Neuronal stem cell (in vitro differentiated cells): Measurements from ENCODE around the gene CHST11.
A peak's percentile ranks its signal among the peaks of the same experiment; 100 is the strongest.

Source experiments
- DNase-seq: peaks from one replicate; pipeline ENCODE4 v3.0.0-alpha.2; 2013; ENCODE audit warnings: low spot score
- H2AFZ ChIP-seq: one replicate; pipeline ENCODE4 v1.6.1; 2013; ENCODE audit warnings: mild to moderate bottlenecking, low read length, inconsistent platforms
- H2AK5ac ChIP-seq: 2 replicates; pipeline ENCODE4 v1.6.1; 2013; ENCODE audit warnings: low read depth, mild to moderate bottlenecking, inconsistent platforms, low read length, moderate library complexity, mixed read lengths
- H2BK120ac ChIP-seq: 2 replicates; pipeline ENCODE4 v1.6.1; 2013; ENCODE audit warnings: low read depth, mild to moderate bottlenecking, inconsistent platforms, low read length, moderate library complexity, mixed read lengths
- H2BK12ac ChIP-seq: one replicate; pipeline ENCODE4 v1.6.1; 2013; ENCODE audit warnings: low read length, inconsistent platforms
- H2BK15ac ChIP-seq: 2 replicates; pipeline ENCODE4 v1.6.1; 2013; ENCODE audit warnings: mild to moderate bottlenecking, low read length, inconsistent platforms, mixed read lengths
- H2BK5ac ChIP-seq: one replicate; pipeline ENCODE4 v1.6.1; 2013; ENCODE audit warnings: inconsistent platforms, mild to moderate bottlenecking, low read length, moderate library complexity
- H3K14ac ChIP-seq: one replicate; pipeline ENCODE4 v1.6.1; 2013; ENCODE audit warnings: low read length, inconsistent platforms
- H3K18ac ChIP-seq: 2 replicates; pipeline ENCODE4 v1.6.1; 2013; ENCODE audit warnings: low read length, inconsistent platforms
- H3K23ac ChIP-seq: 2 replicates; pipeline ENCODE4 v1.6.1; 2013; ENCODE audit warnings: low read depth, mild to moderate bottlenecking, mixed read lengths, low read length, inconsistent platforms; ENCODE audit not compliant: poor library complexity
- H3K27ac ChIP-seq: replicated peaks from 3 replicates; pipeline ENCODE4 v1.5.1; 2013; ENCODE audit warnings: low read length, inconsistent platforms
- H3K27me3 ChIP-seq, 3 experiments: 2 replicates each; pipeline ENCODE4 v1.6.1; 2013; ENCODE audit warnings: low read length in 3 of 3, mild to moderate bottlenecking in 2 of 3, inconsistent platforms in 1 of 3, low read depth in 1 of 3, mixed read lengths in 1 of 3, moderate library complexity in 1 of 3; ENCODE audit not compliant: control insufficient read depth in 3 of 3, insufficient read depth in 3 of 3
- H3K36me3 ChIP-seq, 2 donors: replicated peaks in 1 of 2; 2 replicates each; pipeline ENCODE4 v1.6.1; 2013; ENCODE audit warnings: low read length in 2 of 2; ENCODE audit not compliant: control insufficient read depth in 2 of 2, insufficient read depth in 2 of 2
- H3K4ac ChIP-seq: 2 replicates; pipeline ENCODE4 v1.6.1; 2013; ENCODE audit warnings: inconsistent platforms, mild to moderate bottlenecking, low read length, moderate library complexity
- H3K4me1 ChIP-seq, 2 donors: 1 replicate in 1 of 2; 2 replicates in 1 of 2; pipeline ENCODE4 v1.6.1; 2013; ENCODE audit warnings: low read length in 2 of 2, low read depth in 1 of 2; ENCODE audit not compliant: control insufficient read depth in 2 of 2, insufficient read depth in 1 of 2
- H3K4me2 ChIP-seq: one replicate; pipeline ENCODE4 v1.6.1; 2013; ENCODE audit warnings: mild to moderate bottlenecking, low read length, inconsistent platforms; ENCODE audit not compliant: insufficient read depth, poor library complexity, severe bottlenecking
- H3K4me3 ChIP-seq, 2 donors: 2 replicates each; pipeline ENCODE4 v1.5.1; 2013; ENCODE audit warnings: low read length in 2 of 2, mild to moderate bottlenecking in 2 of 2, inconsistent platforms in 1 of 2, moderate library complexity in 1 of 2
- H3K79me1 ChIP-seq: one replicate; pipeline ENCODE4 v1.6.1; 2013; ENCODE audit warnings: low read depth, mild to moderate bottlenecking, inconsistent platforms, low read length, moderate library complexity
- H3K9ac ChIP-seq: one replicate; pipeline ENCODE4 v1.6.1; 2013; ENCODE audit warnings: mild to moderate bottlenecking, low read depth, low read length, inconsistent platforms; ENCODE audit not compliant: poor library complexity
- H3K9me3 ChIP-seq, 2 donors: replicated peaks in 1 of 2; 2 replicates each; pipeline versions ENCODE3 to v1.6.1; 2013; ENCODE audit warnings: low read length in 2 of 2, mild to moderate bottlenecking in 2 of 2, inconsistent platforms in 1 of 2, low read depth in 1 of 2, mixed read lengths in 1 of 2, moderate library complexity in 1 of 2; ENCODE audit not compliant: control insufficient read depth in 2 of 2, insufficient read depth in 1 of 2
- H4K8ac ChIP-seq: one replicate; pipeline ENCODE4 v1.6.1; 2013; ENCODE audit warnings: low read depth, mild to moderate bottlenecking, inconsistent platforms, low read length, moderate library complexity
- H4K91ac ChIP-seq: one replicate; pipeline ENCODE4 v1.6.1; 2013; ENCODE audit warnings: low read length, low read depth, mild to moderate bottlenecking, inconsistent platforms; ENCODE audit not compliant: poor library complexity
- whole genome bisulfite sequencing, 2 donors: extraction: QIAGEN DNeasy Blood & Tissue Kit; methylation state at CpG; one replicate each; pipeline ENCODE4 v1.1.7; 2013; ENCODE audit warnings: missing lambda C conversion rate in 2 of 2, mixed read lengths in 1 of 2; ENCODE audit not compliant: insufficient read length in 2 of 2, insufficient replicate concordance in 1 of 2; ENCODE audit errors: extremely low coverage in 2 of 2; 5-methylcytosine and 5-hydroxymethylcytosine counted together

Gene CHST11

GRCh38 chr12:104521731-104522130 is 65.0 kb downstream of the CHST11 start:
- H3K4me2 ChIP-seq = no peak overlapping the region
- H2AFZ ChIP-seq = no peak overlapping the region
- no peak overlapping the region for H4K8ac ChIP-seq
- no peaks in the 10 kb centered on the region for H3K79me1 ChIP-seq
- H3K9ac ChIP-seq = no peak overlapping the region
- no peak for DNase-seq
- H2AK5ac ChIP-seq = no peak overlapping the region
- H3K4me1 ChIP-seq = peaks cover 4 to 13% of the 10 kb centered on the region in 2 donors
- H2BK120ac ChIP-seq = no peak overlapping the region
- H2BK15ac ChIP-seq = no peak overlapping the region
- no peak overlapping the region for H4K91ac ChIP-seq
- H3K18ac ChIP-seq = no peak overlapping the region
- H3K4ac ChIP-seq = no peak overlapping the region
- no peak overlapping the region for H2BK5ac ChIP-seq
- no peaks in the 10 kb centered on the region for H3K36me3 ChIP-seq
- H3K14ac ChIP-seq = no peak overlapping the region
- no peaks in the 10 kb centered on the region for H3K27me3 ChIP-seq
- no peak overlapping the region for H3K23ac ChIP-seq
- H2BK12ac ChIP-seq = no peak overlapping the region
- no peak overlapping the region for H3K27ac ChIP-seq
- WGBS, 2 donors = no CpG with 5 or more reads among the region's 5 CpGs
- H3K9me3 ChIP-seq = no peaks in the 10 kb centered on the region
- H3K4me3 ChIP-seq = no peak overlapping the region

GRCh38 chr12:104522985-104523722 is 66.4 kb downstream of the CHST11 start:
- Histone ChIP-seq H3K14ac (no peak overlapping the region), H3K4me1 (peaks cover 7 to 13% of the 10 kb centered on the region in 2 donors)

DNA sequence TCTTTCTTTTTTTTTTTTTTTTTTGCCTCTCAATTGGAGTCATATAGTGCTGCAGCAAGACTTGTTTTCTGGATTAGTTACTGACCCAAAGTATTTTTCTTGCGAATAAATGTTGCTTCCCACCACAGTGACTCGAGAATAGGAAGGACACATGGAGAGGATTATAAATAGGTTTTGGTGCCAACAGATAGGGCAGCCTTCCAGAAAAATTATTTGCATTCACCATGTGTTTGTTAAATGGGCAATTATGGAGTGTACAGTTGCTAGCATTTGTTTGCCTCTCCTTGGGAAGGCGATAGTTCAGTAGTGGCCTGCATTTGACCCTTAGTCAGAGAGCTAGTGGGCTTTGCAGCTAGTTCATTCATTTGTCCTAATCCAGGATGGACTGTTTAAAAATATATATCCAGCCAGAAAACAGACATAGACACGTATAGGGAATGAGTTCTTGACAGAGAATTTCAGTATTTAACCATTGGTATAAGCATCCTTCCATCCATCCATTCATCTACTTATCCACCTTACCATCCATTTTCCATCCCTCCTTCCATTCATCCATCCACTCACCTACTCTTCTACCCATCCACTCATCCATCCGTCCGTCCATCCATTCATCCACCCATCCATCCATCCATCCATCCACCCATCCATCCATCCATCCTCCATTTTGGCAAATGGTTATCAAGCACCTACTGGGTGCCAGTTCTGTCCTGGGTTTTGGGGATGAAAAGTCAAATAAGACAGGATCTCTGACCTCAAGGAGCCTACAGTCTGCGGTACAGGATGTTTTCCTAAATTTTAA is 67.5 kb downstream of the CHST11 start:
- no peak overlapping the region for H3K4ac ChIP-seq

More at GRCh38 chr12:104522985-104523722, 66.4 kb downstream of the CHST11 start:
- H3K79me1 ChIP-seq = peaks cover 3% of the 10 kb centered on the region
- H4K91ac ChIP-seq = no peak overlapping the region
- no peak overlapping the region for H2BK120ac ChIP-seq
- no peak overlapping the region for H2BK12ac ChIP-seq
- H3K9me3 ChIP-seq = no peaks in the 10 kb centered on the region
- no peaks in the 10 kb centered on the region for H3K27me3 ChIP-seq
- H2AK5ac ChIP-seq = no peak overlapping the region
- no peak overlapping the region for H2AFZ ChIP-seq
- no peak overlapping the region for H3K4ac ChIP-seq
- no peak overlapping the region for H3K18ac ChIP-seq
- H2BK15ac ChIP-seq = no peak overlapping the region
- H4K8ac ChIP-seq = no peak overlapping the region
- no peak overlapping the region for H3K4me2 ChIP-seq
- DNase-seq = no peak
- H3K23ac ChIP-seq = no peak overlapping the region
- H3K9ac ChIP-seq = no peak overlapping the region
- WGBS, 2 donors = no CpG with 5 or more reads among the region's 4 CpGs
- no peak overlapping the region for H3K27ac ChIP-seq
- no peak overlapping the region for H3K4me3 ChIP-seq
- H2BK5ac ChIP-seq = no peak overlapping the region
- no peaks in the 10 kb centered on the region for H3K36me3 ChIP-seq

GRCh38 chr12:104526320-104526719 is 69.6 kb downstream of the CHST11 start:
- no peak overlapping the region for H4K91ac ChIP-seq

More for the DNA sequence above, 67.5 kb downstream of the CHST11 start:
- Histone ChIP-seq H2BK15ac (no peak overlapping the region), H3K36me3 (no peaks in the 10 kb centered on the region), H3K27ac (no peak overlapping the region), H2BK5ac (no peak overlapping the region), H4K8ac (no peak overlapping the region), H3K4me3 (no peak overlapping the region), H3K18ac (no peak overlapping the region), H3K14ac (no peak overlapping the region), H3K27me3 (no peaks in the 10 kb centered on the region), H2AK5ac (no peak overlapping the region), H3K79me1 (peaks cover 3% of the 10 kb centered on the region), H3K23ac (no peak overlapping the region), H4K91ac (no peak overlapping the region), H2AFZ (no peak overlapping the region), H3K9ac (no peak overlapping the region), H3K4me1 (peaks cover 7 to 13% of the 10 kb centered on the region in 2 donors), H2BK120ac (no peak overlapping the region), H2BK12ac (no peak overlapping the region), H3K9me3 (no peaks in the 10 kb centered on the region), H3K4me2 (no peak overlapping the region)
- WGBS, 2 donors = 94% methylated on average over 2 of the region's 7 CpGs; no CpG with 5 or more reads in 1 of the 2 donors
- no peak for DNase-seq

More at GRCh38 chr12:104526320-104526719, 69.6 kb downstream of the CHST11 start:
- no peak overlapping the region for H2AFZ ChIP-seq
- H3K4me1 ChIP-seq = peaks cover 7% of the 10 kb centered on the region in 2 donors
- H3K36me3 ChIP-seq = no peaks in the 10 kb centered on the region
- no peak overlapping the region for H3K4me3 ChIP-seq
- no peak overlapping the region for H2BK5ac ChIP-seq
- DNase-seq = no peak
- no peak overlapping the region for H3K27ac ChIP-seq
- peak overlapping the region; percentile 52 for H2AK5ac ChIP-seq
- no peak overlapping the region for H3K4ac ChIP-seq
- H3K18ac ChIP-seq = no peak overlapping the region
- H3K4me2 ChIP-seq = no peak overlapping the region
- H3K79me1 ChIP-seq = peaks cover 3% of the 10 kb centered on the region
- H3K9me3 ChIP-seq = peaks cover 0 to 3% of the 10 kb centered on the region in 2 donors
- H2BK15ac ChIP-seq = no peak overlapping the region
- H3K27me3 ChIP-seq = no peaks in the 10 kb centered on the region
- H2BK12ac ChIP-seq = no peak overlapping the region
- no CpG with 5 or more reads among the region's 4 CpGs for whole genome bisulfite sequencing, 2 donors
- H3K9ac ChIP-seq = no peak overlapping the region
- H3K14ac ChIP-seq = no peak overlapping the region
- H4K8ac ChIP-seq = no peak overlapping the region
- no peak overlapping the region for H2BK120ac ChIP-seq
- no peak overlapping the region for H3K23ac ChIP-seq
